ENCODE measurements around the gene ALG3. TPM values are rescaled to one million over a fixed set of nuclear protein-coding genes. Genes with fewer than 3 reads are reported as not detected.

ALG3 gene
- total RNA-seq, 1 donor from 2014 or later, result 34.0 TPM

DNA sequence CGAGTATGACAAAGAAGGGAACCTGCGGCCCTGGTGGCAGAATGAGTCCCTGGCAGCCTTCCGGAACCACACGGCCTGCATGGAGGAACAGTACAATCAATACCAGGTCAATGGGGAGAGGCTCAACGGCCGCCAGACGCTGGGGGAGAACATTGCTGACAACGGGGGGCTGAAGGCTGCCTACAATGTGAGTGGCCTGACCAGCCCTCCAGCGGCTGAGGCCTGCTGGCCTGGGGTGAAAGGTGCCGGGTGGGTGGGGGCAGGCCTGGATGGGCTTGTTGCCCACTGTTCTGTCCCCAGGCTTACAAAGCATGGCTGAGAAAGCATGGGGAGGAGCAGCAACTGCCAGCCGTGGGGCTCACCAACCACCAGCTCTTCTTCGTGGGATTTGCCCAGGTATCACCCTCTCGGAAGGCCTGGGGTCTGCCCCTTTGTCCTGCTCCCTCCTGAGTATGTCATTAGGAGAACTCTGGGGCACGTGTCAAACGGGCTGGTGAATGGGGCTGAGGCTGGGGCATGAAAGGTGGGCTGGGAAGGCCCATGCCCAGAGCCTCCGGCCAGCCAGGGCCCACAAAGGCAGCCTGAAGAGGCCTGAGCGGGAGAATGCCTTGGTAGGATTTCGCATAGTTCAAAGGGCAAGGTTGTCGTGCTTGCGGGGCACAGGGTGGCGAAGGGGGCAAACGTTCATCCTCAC is 42.4 kb upstream of the ALG3 start:
- H3K4me1 Mint-ChIP-seq, result peaks cover 3% of the 10 kb centered on the region
- DNase-seq (no peak), ATAC-seq (ENCODE audit: low read depth) (no peak)
- no peak overlapping the region for H3K4me3 Mint-ChIP-seq
- TF ChIP-seq, protein P1, sequence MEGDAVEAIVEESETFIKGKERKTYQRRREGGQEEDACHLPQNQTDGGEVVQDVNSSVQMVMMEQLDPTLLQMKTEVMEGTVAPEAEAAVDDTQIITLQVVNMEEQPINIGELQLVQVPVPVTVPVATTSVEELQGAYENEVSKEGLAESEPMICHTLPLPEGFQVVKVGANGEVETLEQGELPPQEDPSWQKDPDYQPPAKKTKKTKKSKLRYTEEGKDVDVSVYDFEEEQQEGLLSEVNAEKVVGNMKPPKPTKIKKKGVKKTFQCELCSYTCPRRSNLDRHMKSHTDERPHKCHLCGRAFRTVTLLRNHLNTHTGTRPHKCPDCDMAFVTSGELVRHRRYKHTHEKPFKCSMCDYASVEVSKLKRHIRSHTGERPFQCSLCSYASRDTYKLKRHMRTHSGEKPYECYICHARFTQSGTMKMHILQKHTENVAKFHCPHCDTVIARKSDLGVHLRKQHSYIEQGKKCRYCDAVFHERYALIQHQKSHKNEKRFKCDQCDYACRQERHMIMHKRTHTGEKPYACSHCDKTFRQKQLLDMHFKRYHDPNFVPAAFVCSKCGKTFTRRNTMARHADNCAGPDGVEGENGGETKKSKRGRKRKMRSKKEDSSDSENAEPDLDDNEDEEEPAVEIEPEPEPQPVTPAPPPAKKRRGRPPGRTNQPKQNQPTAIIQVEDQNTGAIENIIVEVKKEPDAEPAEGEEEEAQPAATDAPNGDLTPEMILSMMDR (IDR thresholded peaks at IDR 0.05), result no peak
- no peaks in the 10 kb centered on the region for H3K9me3 Mint-ChIP-seq
- intact Hi-C loops (cut with micrococcal nuclease), result no loop called here
- POLR2A ChIA-PET, result interaction anchor here (0.6 kb wide), 1 partner anchor 96 kb away, joined by 4 read pairs; no protein-coding TSS in a partner anchor
- H3K36me3 Mint-ChIP-seq (ENCODE audit: low read depth), result no peaks in the 10 kb centered on the region
- CTCF ChIA-PET, result interaction anchor here (3.5 kb wide), 1 partner anchor 63 kb away, joined by 15 read pairs; no protein-coding TSS in a partner anchor
- peaks cover 6% of the 10 kb centered on the region for H3K27me3 Mint-ChIP-seq
- no peak overlapping the region for H3K27ac Mint-ChIP-seq

DNA sequence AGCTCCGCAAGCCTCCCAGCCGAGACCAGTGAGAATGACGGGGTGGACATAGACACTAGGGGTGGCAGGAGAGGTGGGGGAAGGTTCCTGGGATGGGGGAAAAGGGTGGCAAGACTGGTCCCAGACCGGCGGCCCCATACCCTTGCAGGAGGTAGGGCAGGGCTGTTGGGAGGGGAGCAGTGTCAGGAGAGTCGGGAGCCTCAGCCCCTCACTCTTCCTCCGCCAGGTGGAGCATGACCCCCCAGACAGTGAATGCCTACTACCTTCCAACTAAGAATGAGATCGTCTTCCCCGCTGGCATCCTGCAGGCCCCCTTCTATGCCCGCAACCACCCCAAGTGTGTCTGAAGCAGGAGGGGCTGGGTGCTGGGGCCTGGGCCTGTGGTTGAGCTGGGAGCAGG is 41.6 kb upstream of the ALG3 start:
- Mint-ChIP-seq H3K27ac (no peak overlapping the region), H3K27me3 (peaks cover 15% of the 10 kb centered on the region), H3K4me1 (peaks cover 3% of the 10 kb centered on the region), H3K9me3 (no peaks in the 10 kb centered on the region), H3K36me3 (ENCODE audit: low read depth) (no peaks in the 10 kb centered on the region), H3K4me3 (no peak overlapping the region)
- CTCF ChIA-PET, result interaction anchor here (3.5 kb wide), 1 partner anchor 63 kb away, joined by 15 read pairs; no protein-coding TSS in a partner anchor
- POLR2A ChIA-PET, result no interaction called here
- DNase-seq (no peak), ATAC-seq (ENCODE audit: low read depth) (no peak)
- intact Hi-C loops (cut with micrococcal nuclease), result no loop called here
- TF ChIP-seq, protein P1 (IDR thresholded peaks at IDR 0.05), result no peak

DNA sequence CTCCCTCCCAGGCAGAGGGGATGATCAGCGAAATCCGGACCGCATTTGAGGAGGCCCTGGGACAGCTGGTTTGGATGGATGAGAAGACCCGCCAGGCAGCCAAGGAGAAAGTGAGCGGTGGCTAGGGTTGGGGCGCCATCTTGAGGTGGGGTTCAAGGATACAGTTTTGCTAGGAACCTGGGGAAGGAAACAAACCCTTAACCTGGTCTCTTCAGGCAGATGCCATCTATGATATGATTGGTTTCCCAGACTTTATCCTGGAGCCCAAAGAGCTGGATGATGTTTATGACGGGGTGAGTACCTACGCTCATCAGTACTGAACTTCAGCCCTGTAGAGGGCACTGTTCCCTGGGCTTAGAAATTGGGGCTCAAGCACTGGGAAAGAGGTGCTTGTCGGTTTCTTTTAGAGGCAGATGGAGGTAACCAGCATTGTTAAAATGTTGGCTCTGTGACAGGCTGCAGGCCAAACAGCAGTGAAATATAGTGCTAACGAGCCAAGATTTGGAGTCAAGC is 40.7 kb upstream of the ALG3 start:
- TF ChIP-seq, protein P1 (IDR thresholded peaks at IDR 0.05), result no peak
- ATAC-seq (ENCODE audit: low read depth) (peak; percentile 65), DNase-seq (peak; percentile 30)
- Mint-ChIP-seq H3K9me3 (no peaks in the 10 kb centered on the region), H3K4me3 (no peak overlapping the region), H3K27me3 (peaks cover 15% of the 10 kb centered on the region), H3K27ac (no peak overlapping the region), H3K4me1 (peaks cover 3% of the 10 kb centered on the region), H3K36me3 (ENCODE audit: low read depth) (no peaks in the 10 kb centered on the region)
- ChIA-PET POLR2A (no interaction called here), CTCF (interaction anchor here (1.2 to 3.5 kb wide), 3 partner anchors 27 to 393 kb away, joined by 3 to 15 read pairs (median 12); no protein-coding TSS in a partner anchor)
- intact Hi-C loops (cut with micrococcal nuclease), result loop anchor here (1.0 to 2.0 kb wide), 4 partner anchors 39 to 394 kb away; no protein-coding TSS in a partner anchor

DNA sequence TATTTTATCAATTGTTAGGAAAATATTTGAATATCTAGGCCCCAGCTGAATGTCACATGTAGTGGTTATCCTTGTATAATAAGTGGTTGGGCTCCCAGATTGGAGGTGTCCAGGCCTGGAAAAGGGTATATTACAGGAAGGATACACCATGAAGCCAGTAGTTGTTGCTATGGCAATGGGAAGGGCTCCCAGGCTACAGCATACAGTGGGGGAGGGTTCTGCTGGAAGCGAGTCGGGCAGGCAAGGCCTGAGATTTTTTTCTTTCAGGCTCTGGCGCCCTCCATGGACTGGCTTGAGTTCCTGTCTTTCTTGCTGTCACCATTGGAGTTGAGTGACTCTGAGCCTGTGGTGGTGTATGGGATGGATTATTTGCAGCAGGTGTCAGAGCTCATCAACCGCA is 35.9 kb upstream of the ALG3 start:
- TF ChIP-seq, protein P1 (IDR thresholded peaks at IDR 0.05), result no peak
- peaks cover 3% of the 10 kb centered on the region for H3K4me1 Mint-ChIP-seq
- H3K4me3 Mint-ChIP-seq, result no peak overlapping the region
- peaks cover 10% of the 10 kb centered on the region for H3K27me3 Mint-ChIP-seq
- H3K27ac Mint-ChIP-seq, result no peak overlapping the region
- ATAC-seq (ENCODE audit: low read depth) (peak; percentile 7), DNase-seq (no peak)
- ChIA-PET CTCF (no interaction called here), POLR2A (no interaction called here)
- no peaks in the 10 kb centered on the region for H3K9me3 Mint-ChIP-seq
- H3K36me3 Mint-ChIP-seq (ENCODE audit: low read depth), result no peaks in the 10 kb centered on the region
- intact Hi-C loops (cut with micrococcal nuclease), result loop anchor here (1.0 kb wide), 1 partner anchor 57 kb away; no protein-coding TSS in a partner anchor

DNA sequence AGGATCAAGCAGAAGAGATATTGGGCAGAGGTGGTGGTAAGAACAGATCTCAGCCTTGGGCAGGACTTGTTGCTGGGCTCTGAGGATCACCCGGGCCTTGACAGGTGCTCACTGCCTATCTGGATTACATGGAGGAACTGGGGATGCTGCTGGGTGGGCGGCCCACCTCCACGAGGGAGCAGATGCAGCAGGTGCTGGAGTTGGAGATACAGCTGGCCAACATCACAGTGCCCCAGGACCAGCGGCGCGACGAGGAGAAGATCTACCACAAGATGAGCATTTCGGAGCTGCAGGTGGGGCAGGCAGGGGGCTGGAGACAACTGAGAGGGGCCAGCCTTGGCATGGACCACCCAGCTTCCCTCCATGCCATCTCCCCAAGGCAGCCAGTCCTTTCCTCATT is 34.9 kb upstream of the ALG3 start:
- TF ChIP-seq, protein P1 (IDR thresholded peaks at IDR 0.05), result no peak
- Mint-ChIP-seq H3K27me3 (peaks cover 12% of the 10 kb centered on the region), H3K4me1 (no peaks in the 10 kb centered on the region), H3K27ac (no peak overlapping the region), H3K9me3 (no peaks in the 10 kb centered on the region), H3K36me3 (ENCODE audit: low read depth) (no peaks in the 10 kb centered on the region), H3K4me3 (no peak overlapping the region)
- CTCF ChIA-PET, result no interaction called here
- no peak for DNase-seq
- intact Hi-C loops (cut with micrococcal nuclease), result no loop called here
- POLR2A ChIA-PET, result no interaction called here
- ATAC-seq (ENCODE audit: low read depth), result no peak

Measured in activated B cell treated with CpG ODN at 0.5 μM for 24 hours (primary cell).